Nucleus accumbens (tissue), 56 donors: ENCODE results near the gene TEAD1.

Experiments
- DNase-seq, 56 donors: peaks; one replicate each; lab custom pipeline; 2025; lab: John Stamatoyannopoulos, UW

The TEAD1 gene

DNA sequence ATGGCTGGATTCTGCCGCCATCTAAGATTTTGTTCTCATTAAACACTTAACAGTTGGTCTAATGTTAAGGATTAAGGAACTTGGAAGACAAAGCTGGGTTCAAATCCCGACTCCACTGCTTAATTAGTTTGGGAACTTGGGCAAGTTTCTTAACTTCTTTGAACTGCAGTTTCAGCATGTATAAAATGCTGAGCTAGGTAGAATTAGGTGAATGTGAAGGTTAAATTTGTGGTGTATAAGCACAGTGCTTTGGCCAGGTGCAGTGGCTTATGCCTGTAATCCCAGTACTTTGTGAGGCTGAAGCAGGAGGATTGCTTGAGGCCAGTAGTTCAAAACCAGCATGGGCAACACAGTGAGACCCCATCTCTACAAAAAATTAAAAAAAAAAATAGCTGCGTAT, 174.2 kb downstream of the TEAD1 start:
- DNase-seq = no peak

DNA sequence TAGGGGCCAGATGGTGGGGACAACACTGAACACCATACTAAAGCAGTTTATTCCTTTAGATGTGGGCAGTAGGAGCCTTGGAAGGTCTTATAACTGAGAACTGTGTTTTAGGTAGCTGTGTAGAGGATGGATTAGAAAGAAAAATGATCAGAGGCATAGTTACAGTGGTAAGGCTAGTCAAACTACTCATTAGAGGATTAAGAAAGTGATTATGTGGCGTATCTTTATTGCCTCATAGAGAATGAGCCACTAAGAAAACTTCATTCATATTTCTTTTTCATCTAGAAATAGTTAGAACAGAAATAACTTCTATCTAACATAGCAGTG, 179.1 kb downstream of the TEAD1 start:
- DNase-seq = no peak

DNA sequence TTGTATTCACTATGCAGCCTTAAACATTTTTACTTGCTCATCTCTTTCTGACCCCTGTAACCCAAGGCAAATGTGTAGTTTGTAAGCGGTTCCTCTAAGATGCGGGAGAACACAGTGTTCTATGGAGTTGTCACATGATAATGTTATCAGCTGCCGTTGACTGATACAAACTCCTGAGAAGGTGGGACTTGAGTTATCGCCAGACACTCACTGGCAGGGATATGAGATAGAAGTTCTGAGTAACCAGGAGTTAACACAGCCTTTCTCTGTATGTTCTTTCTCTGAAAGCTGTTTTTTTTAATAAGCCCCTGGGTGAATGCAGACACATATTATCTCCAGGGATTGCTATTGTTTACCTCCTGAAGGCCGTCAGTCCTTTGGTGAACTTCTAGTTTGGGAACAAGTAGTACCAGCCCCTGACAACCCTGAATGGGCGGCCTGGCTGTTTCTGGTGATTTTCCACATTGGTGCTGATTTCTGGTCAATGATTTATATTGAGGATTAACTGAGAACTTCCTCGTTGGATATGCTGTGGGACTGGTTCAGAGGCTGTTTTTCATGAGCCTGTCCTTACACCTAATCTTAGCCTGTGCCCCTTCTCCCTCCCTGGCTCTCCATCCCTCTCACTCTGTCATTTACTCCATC, 179.6 kb downstream of the TEAD1 start:
- no peak for DNase-seq

DNA sequence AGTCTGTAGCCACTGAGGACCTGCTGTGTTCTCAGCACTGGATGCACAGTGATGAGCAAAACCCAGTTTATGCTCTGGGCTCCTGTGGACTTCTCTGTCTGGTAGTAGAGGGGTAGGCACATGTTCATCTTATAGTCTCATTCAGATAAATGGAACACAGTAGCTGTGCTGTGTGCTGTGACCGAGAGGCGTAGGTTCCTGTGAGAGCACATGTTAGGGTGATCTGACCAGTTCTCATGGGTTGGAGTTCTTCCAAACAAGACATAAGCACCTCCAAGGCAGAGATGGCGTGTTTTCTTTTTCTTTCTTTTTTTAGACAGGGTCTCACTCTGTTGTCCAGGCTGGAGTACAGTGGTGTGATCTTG, 180.1 kb downstream of the TEAD1 start:
- no peak for DNase-seq

DNA sequence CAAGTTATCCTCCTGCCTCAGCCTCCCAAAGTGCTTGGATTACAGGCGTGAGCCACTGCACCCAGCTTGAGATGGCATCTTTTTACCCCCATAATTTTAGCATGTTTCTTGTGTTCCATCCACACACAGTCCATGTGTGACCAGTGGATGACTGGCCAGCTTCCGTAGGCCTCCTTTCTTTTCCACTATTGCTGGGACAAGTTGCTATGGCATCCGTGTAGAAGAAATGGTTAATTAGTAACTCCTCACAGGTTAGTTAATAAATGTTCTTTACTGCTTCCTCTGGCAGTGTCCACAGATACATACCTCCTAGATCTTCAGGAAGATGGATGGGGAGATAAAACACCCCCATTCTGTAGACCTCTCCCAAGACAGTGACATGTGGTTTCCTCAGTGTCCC, 180.6 kb downstream of the TEAD1 start:
- DNase-seq = no peak

DNA sequence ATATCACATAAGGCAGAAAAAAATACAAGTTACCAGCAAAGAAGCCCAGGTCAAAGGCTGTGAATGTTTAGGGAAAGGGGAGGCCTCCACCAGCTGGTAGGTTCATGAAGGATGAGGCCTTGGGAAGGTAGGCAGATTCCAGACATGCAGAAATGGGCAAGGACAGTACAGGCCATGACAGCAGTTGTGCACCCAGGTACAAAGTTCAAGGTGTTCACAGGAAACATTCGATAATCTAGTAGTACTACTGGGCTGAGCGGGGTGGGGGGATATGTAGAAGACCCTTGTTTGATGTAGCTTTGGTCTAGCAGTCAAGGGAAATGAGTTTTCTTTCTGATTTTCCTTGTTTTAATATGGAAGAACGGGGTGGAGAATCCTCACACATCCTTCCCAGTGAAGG, 182.1 kb downstream of the TEAD1 start:
- no peak for DNase-seq

DNA sequence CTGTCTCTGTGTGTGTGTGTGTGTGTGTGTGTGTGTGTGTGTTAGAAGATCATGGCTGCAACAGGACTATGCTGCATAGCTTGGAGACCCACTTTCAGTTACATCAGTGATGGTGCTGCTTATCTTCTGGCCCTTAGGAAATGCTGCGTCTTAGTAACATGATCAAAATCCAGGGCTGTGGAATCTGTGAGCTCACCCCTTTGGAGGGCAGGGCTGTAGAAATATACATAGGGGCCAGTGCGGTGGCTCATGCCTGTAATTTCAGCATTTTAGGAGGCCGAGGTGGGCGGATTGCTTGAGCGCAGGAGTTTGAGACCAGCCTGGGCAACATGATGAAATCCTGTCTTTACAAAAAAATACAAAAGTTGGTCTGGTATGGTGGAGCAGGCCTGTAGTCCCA, 183.4 kb downstream of the TEAD1 start:
- DNase-seq = no peak

DNA sequence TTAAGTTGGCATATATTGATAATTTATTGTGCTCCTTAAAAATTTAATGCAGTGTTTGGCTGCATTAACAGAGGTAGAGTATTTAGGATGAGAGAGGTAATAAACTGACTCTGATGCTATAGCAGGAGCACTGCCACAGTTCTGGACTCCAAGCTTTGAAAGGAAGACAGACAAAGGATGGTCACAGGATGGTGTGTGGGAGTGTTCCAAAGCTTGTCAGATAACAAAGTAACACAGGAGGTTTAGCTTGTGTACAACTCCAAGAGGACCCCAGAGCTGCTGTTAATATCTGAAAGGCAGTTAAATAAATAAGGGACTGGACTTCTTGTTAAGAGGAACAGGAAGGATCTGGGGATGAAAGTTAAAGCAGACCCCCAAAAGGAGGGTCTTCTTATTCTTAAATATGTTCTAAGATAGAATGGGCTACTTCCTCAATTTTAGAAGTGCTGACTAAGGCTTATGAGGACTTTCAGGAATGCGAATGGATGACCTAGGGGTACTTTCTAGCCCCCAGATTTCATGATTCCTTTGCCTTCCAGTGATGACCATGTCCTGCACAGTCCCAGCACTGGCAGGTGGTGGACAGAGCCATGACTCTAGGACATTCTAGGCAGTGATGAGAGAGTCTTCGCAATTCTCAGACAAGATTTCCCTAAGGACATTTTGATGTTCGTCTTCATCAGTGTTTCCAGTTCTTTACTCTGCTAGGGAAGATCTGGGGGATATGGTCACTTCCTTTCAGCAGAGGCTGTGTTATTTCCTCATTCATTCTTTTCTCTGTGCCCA, 185.8 kb downstream of the TEAD1 start:
- no peak for DNase-seq

DNA sequence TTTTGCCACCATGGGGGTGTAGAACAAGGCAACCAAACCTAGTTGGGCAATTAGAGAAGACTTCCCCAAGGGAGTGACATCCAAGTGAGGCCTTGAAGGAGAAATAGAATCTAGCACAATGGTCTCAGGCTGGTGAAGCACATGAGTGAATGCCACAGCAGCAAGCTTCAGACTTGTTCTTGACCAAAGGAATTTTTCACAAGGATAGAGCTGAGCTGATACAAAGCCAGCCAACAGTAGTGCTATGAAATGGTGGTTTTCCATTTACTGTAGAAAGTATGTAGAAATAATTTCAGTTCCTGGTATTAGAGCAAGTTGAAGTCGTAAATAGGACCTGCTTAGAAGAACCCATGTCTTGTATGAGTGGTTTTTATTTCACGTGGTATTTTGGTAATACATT, 186.6 kb downstream of the TEAD1 start:
- no peak for DNase-seq

DNA sequence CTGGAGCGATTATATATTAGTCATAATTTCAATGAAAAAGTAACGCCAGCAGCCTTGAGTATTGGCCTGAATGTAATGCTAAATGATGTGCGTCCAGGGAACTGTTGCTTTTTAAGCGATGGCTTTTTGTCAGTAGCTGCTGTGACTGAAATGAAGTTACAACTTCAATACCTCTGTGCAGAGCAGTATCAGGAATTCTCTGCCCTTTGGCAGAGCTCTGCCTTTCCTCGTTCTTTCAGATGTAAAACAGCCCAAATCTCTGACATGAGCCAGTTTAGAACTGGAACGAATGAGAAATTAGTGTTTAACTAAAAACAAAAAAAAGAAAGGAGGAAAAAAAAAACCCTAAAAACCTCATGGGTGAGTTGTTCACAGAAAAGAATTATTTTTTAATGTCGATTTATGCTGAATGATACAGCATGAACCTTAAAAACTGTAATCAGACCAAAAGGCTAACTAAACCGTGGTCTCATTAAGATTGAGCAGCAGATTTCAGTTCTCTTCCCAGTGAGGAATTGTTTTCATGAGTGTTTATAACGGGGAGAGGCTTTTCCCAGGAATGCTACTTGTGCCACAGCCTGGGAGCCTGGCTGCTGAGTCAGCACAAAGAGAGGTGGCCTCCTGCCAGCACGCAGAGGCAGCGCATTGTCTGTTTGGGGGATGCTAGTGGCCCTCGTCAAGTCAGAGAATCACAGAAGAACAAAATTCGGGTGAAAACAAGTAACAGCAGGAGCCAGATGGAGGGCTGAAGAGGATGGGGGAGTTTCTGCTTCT, 188.7 kb downstream of the TEAD1 start:
- peak in 38 of 56 donors; percentile 8 to 73 (median 31) for DNase-seq

DNA sequence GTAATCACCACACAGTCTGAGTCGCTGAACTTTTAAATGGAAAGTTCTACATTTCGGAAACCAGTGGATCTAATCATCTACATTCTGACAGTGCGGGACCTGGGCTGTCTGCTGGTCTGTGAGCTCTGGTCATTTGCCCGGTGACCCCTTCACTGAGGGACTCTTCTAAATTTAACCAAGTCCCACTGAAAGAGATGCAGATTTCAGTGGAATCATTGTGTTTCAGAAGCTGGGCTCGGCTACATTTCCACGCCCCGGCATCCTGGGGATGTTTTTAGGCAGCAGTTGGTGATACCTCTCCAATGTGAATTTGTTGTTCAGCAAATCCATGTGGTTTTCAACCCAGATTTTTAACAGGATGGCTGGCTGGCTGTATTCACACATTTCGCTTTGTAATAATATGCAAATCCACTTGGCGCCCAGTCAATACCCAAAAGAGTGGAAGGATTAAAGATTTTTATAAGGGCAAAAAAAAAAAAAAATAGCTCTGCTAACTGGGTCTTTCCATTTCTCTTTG, 189.4 kb downstream of the TEAD1 start:
- peak in 14 of 56 donors; percentile 15 to 63 (median 22) for DNase-seq

DNA sequence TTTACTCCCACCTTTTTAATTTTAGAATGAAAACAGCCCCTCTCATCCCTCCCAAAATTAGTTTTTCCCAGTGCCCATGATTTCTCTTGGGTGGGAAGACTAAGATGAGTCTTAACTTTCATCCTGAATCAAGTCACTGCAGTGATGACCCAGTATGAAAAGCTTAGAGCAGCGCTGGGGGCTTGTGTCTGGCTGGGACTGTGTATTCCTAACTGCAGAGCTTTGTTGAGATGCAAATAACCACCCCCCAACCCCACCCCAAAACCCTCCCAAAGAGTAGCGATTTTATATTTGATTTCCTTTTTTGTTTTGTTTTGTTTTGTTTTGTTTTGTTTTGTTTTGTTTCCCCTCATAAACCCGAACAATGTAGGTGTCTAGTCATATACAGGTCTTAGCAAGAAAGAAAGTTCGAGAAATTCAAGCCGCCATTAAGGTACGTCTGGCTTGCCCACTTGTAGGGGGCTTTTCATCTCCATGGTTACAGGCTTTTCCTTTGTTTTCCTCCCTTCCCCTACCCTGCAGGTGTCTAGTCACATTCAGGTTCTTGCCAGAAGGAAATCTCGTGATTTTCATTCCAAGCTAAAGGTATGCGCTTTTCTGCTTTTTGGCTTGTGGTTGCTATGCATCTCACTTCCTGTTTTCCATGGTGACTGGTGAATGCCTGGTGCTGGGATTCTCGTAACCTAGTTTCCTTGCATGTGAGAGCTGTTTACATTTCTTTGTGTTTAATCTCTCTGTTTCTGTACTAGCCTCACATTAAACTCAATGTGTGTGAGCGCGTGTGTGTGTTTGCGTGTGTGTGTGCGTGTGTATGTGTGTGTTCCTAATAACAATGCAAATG, 190.3 kb downstream of the TEAD1 start:
- peak in 5 of 56 donors; percentile 5 to 41 (median 16) for DNase-seq

DNA sequence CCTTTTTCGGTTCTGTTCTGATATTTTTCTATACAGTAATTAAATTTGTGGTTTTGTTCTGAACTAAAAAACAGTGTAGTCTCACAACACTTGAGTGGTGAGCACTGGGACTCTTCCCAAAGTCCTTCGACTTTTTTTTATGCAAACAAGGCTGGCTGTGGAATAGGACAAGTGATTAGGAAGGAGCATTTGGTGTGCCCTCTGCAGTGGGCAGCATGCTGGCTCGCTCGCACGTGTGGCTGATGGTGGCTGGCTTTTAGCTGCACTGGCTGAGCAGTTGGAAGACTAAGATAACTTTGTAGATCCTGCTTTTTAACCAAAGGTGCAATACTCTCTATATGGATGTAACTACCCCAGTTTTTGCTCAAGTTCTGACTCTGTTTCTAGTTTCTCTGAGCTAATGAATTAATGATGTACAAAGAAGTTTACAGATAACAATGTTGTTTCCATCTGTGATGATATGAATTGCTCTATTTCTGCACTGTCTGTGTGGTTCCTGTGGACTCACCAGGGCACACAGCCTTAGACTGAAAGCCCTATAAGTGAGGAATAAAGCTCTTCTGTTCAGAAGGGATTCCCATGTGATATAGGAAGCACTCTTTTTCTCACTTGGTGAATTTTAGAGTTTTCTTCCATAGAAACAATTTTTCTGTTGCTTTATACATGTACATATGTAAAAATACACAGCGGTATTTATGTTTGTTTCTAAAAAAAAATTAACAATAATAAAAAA, 191.8 kb downstream of the TEAD1 start:
- DNase-seq = peak in 4 of 56 donors; percentile 9 to 40 (median 20)

DNA sequence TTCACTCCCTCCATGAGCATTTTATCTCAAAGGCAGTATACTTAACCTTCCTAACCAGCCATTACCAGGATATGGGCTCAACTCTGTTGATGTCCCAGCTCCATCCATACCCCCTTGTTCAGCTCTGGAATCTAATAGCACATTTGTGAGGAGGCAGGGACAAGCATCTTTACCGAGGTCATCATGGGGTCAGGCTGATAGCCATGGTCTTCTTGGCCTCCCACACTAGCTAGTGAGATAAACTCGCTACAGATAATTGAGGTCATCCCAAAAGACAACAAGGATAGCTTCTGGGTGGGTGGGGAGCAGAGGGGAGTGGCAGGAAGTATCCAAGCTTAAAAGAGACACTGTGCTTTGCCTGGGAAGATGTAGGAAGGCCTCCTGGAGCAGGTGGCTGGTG, 193.3 kb downstream of the TEAD1 start:
- no peak for DNase-seq

DNA sequence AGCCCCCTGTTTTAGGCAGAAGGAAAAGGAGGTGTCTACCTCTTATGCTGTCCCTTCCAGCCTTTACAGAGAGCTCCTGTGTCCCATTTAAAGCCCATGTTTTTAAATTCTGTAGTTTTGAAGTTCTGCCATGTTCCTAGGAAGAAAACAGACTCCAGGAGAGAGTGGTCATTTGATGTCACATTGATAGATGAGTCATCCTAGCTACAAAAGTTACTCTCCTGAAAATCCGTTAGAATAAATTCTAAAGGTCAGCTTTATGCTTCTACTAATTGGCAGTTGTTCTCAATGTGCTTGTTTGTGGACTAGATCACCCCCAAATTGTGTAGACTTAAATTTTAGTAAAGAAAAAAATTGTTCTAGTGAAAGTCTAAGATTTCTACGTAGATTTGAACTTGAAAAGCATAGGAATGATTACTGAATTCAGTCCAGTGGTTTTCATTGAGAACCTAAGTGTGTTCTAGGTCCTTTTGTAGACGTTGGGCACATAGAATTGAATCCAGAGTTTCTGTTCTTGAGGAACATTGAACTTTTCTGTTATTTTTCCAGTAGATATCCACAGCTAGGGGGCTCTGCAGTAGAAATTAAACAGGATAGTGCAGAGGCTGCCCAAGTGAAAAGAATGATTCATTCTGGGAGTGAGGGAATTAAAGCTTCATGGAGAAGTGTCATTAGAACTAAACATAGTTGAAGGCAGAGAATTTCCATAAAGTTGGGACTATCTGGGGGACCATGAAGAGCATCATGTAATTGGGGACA, 194.3 kb downstream of the TEAD1 start:
- no peak for DNase-seq

DNA sequence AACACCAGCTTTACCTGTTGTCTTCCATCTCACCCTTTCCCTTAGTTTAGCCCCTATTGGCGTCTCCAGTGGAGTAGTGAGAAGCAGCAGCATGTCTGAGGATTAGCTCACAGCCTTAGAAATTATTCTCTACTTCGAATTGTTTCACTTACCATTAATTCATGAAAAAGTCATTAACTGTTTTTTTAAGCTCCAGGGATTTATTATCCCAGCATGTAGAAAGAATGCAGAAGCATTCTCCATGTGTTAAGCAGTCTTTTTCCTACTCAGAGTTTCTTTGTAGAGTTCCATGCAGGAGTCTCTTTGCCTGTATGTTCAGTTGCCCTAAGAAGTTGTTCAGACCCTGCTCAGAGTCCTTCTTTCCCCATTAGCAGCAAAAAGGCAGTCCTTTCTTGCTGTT, 197.0 kb downstream of the TEAD1 start:
- no peak for DNase-seq

DNA sequence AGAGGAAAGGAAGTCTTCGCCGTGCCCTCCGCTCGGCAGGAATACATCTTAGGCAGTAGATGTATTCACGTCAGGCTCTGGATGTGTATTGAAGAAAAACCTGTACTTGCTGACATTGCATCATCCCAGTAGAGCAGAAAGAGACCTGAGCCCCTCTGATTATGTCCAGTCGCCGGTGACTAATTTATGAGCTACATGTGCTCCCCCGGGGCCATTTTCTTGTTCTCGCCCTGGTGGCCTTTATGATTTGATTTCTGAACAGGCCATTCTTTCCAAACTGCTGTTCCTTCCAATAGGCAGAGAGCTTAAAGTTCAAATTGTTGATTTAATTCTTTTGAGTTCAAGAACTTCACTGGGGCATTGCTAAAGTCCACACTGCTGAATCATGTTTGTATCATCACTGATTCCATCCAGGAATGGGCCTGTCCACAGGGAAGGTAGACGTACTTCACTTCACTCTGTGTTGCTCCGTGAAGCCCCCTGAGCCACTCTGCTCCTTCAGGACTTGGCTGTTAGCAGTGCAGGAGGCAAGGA, 197.6 kb downstream of the TEAD1 start:
- DNase-seq = no peak

DNA sequence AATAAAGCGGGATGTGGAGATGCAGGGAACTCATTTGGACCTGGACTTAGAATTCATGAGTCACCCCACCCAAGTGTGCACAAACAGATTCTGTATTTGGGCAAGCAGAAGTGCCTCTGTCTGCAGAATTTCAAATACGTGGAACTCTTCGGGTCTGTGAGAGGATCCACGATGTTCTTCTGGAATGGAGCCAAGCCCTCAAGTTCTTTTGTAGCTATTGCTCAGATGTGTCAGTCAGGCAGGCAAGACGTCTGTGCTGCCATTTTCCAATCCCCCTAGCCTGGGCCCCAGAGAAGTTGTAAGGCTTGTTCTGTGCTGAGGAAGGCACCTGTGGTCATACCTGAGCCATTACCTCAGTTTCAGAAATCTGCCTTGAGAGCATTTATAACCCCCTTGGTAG, 202.1 kb downstream of the TEAD1 start:
- DNase-seq = peak in 1 of 56 donors; percentile 17

DNA sequence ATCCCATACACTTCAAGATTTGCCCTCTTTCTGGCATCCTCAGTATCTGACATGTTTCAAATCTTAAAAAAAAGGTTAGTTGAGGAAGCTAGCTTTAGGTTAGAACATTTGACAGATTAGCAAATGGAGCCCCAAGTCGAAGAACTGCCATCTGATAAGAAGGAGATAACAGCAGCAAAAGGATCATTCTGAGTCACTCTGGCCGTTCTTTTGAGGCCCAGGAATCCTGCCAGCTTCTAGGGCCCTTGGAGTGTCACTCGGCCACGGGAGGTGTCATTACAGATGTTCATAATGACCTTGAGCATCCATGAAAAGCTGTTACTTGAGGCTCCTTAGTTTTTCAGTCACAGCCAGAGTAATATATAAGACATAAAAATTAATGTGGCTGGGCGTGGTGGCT, 202.8 kb downstream of the TEAD1 start:
- DNase-seq = no peak
